Lower leg skin (tissue), 3 donors: ENCODE data around the gene TOR1AIP2.

ENCODE experiments used
- POLR2A ChIP-seq, 2 donors: fragments of 450-650 bp; IDR thresholded peaks; one replicate each; pipeline ENCODE4 v1.6.1; 2016 to 2017; ENCODE audit warnings: antibody characterized with exemption in 2 of 2, mild to moderate bottlenecking in 1 of 2, moderate library complexity in 1 of 2
- TF ChIP-seq, protein P1 (sequence below), 3 donors: fragments of 450-650 bp; IDR thresholded peaks; one replicate each; pipeline ENCODE4 v1.5.1; 2016; ENCODE audit warnings: antibody characterized with exemption in 3 of 3, mild to moderate bottlenecking in 3 of 3, moderate library complexity in 2 of 3

DNA sequence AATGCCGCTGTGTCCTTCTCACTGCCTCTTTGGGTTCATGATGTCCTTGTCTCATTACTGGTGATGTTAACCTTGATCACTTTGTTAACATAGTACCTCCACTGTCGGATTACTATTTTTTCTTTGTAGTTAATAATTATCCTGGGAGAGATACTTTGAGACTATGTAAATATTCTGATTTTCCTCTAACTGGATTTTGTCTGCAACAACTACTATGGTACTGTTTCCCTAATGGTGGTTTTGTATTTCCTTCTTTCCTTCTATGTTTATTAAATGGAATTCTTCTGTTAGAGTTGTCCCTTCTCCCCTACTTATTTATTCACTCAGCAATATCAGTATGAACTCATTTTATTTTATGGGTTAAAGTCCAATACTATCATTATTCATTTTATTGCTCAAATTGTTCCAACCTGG, 4.2 kb downstream of the TOR1AIP2 start:
- TF ChIP-seq, protein P1, sequence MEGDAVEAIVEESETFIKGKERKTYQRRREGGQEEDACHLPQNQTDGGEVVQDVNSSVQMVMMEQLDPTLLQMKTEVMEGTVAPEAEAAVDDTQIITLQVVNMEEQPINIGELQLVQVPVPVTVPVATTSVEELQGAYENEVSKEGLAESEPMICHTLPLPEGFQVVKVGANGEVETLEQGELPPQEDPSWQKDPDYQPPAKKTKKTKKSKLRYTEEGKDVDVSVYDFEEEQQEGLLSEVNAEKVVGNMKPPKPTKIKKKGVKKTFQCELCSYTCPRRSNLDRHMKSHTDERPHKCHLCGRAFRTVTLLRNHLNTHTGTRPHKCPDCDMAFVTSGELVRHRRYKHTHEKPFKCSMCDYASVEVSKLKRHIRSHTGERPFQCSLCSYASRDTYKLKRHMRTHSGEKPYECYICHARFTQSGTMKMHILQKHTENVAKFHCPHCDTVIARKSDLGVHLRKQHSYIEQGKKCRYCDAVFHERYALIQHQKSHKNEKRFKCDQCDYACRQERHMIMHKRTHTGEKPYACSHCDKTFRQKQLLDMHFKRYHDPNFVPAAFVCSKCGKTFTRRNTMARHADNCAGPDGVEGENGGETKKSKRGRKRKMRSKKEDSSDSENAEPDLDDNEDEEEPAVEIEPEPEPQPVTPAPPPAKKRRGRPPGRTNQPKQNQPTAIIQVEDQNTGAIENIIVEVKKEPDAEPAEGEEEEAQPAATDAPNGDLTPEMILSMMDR (IDR thresholded peaks at IDR 0.05) = no peak
- TF ChIP-seq POLR2A (IDR thresholded peaks at IDR 0.05) = no peak
